Upper lobe of left lung (tissue), 4 donors: Measurements from ENCODE around the gene SEC14L5.

Source experiments
- CTCF ChIP-seq, 6 experiments: fragments of 450-650 bp in 4 of 6; fragments of 200-600 bp in 2 of 6; sonication (generic) in 2 of 6; IDR thresholded peaks; one replicate each; pipeline ENCODE4 v1.5.1; 2016 to 2019; ENCODE audit warnings: antibody characterized with exemption in 6 of 6
- POLR2AphosphoS5 ChIP-seq, 2 donors: sonication (generic); formaldehyde crosslinking; IDR thresholded peaks; one replicate each; pipeline ENCODE4 v1.5.1; 2017; ENCODE audit warnings: antibody characterized with exemption in 2 of 2

- TF ChIP-seq CTCF (IDR thresholded peaks at IDR 0.05): no peak
- TF ChIP-seq POLR2AphosphoS5 (IDR thresholded peaks at IDR 0.05): no peak
Measured at GRCh38 chr16:5000573-5001001, 42.5 kb downstream of the SEC14L5 start.
